GM23338 (cell line): ENCODE measurements around the gene C2CD5. TPM values are rescaled to one million over a fixed set of nuclear protein-coding genes. Genes with fewer than 3 reads are reported as not detected.

Source experiments
- ATAC-seq: fragments of 200-7000 bp; cut with Tn5 transposase; 3 replicates; pipeline ENCODE4 v1.9.1; 2020
- DNase-seq: peaks from one replicate; pipeline ENCODE4 v3.0.0-alpha.2; 2015; ENCODE audit warnings: low spot score
- H2AFZ ChIP-seq: fragments of 200-600 bp; sonication (generic); 2 replicates; pipeline ENCODE4 v1.8.0; 2016; ENCODE audit warnings: antibody characterized with exemption, mild to moderate bottlenecking, moderate library complexity
- H3F3A ChIP-seq: fragments of 200-600 bp; sonication (generic); replicated peaks from 2 replicates; pipeline ENCODE4 v1.8.0; 2017; ENCODE audit warnings: antibody characterized with exemption, mixed run types, low read depth
- H3K27ac ChIP-seq: fragments of 200-600 bp; sonication (generic); 2 replicates; pipeline ENCODE4 v1.6.1; 2016; ENCODE audit warnings: low read depth
- H3K27me3 ChIP-seq: fragments of 200-600 bp; sonication (generic); 2 replicates; pipeline ENCODE4 v1.8.0; 2016; ENCODE audit warnings: mild to moderate bottlenecking, mixed run types, moderate library complexity; ENCODE audit not compliant: insufficient read depth
- H3K36me3 ChIP-seq: fragments of 200-600 bp; sonication (generic); 2 replicates; pipeline ENCODE4 v1.8.0; 2016; ENCODE audit warnings: mild to moderate bottlenecking; ENCODE audit not compliant: insufficient read depth
- H3K4me1 ChIP-seq: fragments of 200-600 bp; sonication (generic); 2 replicates; pipeline ENCODE4 v1.8.0; 2016; ENCODE audit warnings: mild to moderate bottlenecking, moderate library complexity; ENCODE audit not compliant: insufficient read depth
- H3K4me2 ChIP-seq: fragments of 200-600 bp; sonication (generic); 2 replicates; pipeline ENCODE4 v1.7.1; 2017; ENCODE audit warnings: mixed run types
- H3K4me3 ChIP-seq: fragments of 200-600 bp; sonication (generic); 2 replicates; pipeline ENCODE4 v1.6.1; 2016; ENCODE audit warnings: mixed run types
- H3K79me2 ChIP-seq: fragments of 200-600 bp; sonication (generic); replicated peaks from 2 replicates; pipeline ENCODE4 v1.8.0; 2017; ENCODE audit warnings: mild to moderate bottlenecking; ENCODE audit not compliant: insufficient read depth
- H3K9me2 ChIP-seq: fragments of 200-600 bp; sonication (generic); 2 replicates; pipeline ENCODE4 v1.8.0; 2017; ENCODE audit not compliant: insufficient read depth
- H4K20me1 ChIP-seq: fragments of 200-600 bp; sonication (generic); replicated peaks from 2 replicates; pipeline ENCODE4 v1.8.0; 2017; ENCODE audit warnings: mild to moderate bottlenecking; ENCODE audit not compliant: insufficient read depth
- H3K27ac Mint-ChIP-seq: 2 replicates; pipeline ENCODE4 v1.8.0; 2020; ENCODE audit warnings: inconsistent platforms, mild to moderate bottlenecking, moderate library complexity, mixed read lengths
- H3K27me3 Mint-ChIP-seq: 3 replicates; pipeline ENCODE4 v1.8.0; 2022; ENCODE audit warnings: low read depth, mild to moderate bottlenecking, moderate library complexity, mixed read lengths, inconsistent platforms; ENCODE audit not compliant: insufficient read depth, poor library complexity
- H3K36me3 Mint-ChIP-seq: 3 replicates; pipeline ENCODE4 v1.8.0; 2021; ENCODE audit warnings: low read depth, mild to moderate bottlenecking, inconsistent platforms, moderate library complexity, mixed read lengths
- H3K4me1 Mint-ChIP-seq: 3 replicates; pipeline ENCODE4 v1.8.0; 2020; ENCODE audit warnings: mild to moderate bottlenecking, inconsistent platforms, mixed read lengths
- H3K4me3 Mint-ChIP-seq: 3 replicates; pipeline ENCODE4 v1.8.0; 2021; ENCODE audit warnings: moderate library complexity, mild to moderate bottlenecking, inconsistent platforms, mixed read lengths
- H3K9me3 Mint-ChIP-seq: 3 replicates; pipeline ENCODE4 v1.8.0; 2020; ENCODE audit warnings: moderate library complexity, mild to moderate bottlenecking, inconsistent platforms, mixed read lengths
- CREB1 ChIP-seq: fragments of 250-450 bp; sonication (Bioruptor Pico); IDR thresholded peaks from 2 replicates; pipeline ENCODE4 v1.5.0; 2020; ENCODE audit warnings: low read depth, mild to moderate bottlenecking, moderate library complexity
- EZH2 ChIP-seq: fragments of 200-600 bp; sonication (generic); IDR thresholded peaks from one replicate; pipeline ENCODE4 v1.8.0; 2017; ENCODE audit warnings: antibody characterized with exemption, mild to moderate bottlenecking, low read depth; ENCODE audit not compliant: unreplicated experiment
- EZH2phosphoT487 ChIP-seq: fragments of 200-600 bp; sonication (generic); IDR thresholded peaks from one replicate; pipeline ENCODE4 v1.8.1; 2018; ENCODE audit warnings: antibody characterized with exemption; ENCODE audit not compliant: unreplicated experiment
- JUNB ChIP-seq: IDR thresholded peaks from one replicate; pipeline ENCODE4 v1.6.1; 2016; ENCODE audit warnings: antibody characterized with exemption; ENCODE audit not compliant: unreplicated experiment
- NANOG ChIP-seq: IDR thresholded peaks from 2 replicates; pipeline ENCODE4 v1.6.1; 2016; ENCODE audit warnings: antibody characterized with exemption, borderline replicate concordance
- POLR2AphosphoS5 ChIP-seq: IDR thresholded peaks from 2 replicates; pipeline ENCODE4 v1.6.1; 2016; ENCODE audit warnings: antibody characterized with exemption, low read depth
- REST ChIP-seq: IDR thresholded peaks from one replicate; pipeline ENCODE4 v1.6.1; 2018; ENCODE audit warnings: antibody characterized with exemption; ENCODE audit not compliant: unreplicated experiment
- ZNF114 ChIP-seq: fragments of 250-450 bp; sonication (Bioruptor Pico); IDR thresholded peaks from 2 replicates; pipeline ENCODE4 v1.5.0; 2020; ENCODE audit warnings: mild to moderate bottlenecking, moderate library complexity
- ZNF331 ChIP-seq: fragments of 250-450 bp; sonication (Bioruptor Pico); IDR thresholded peaks from 2 replicates; pipeline ENCODE4 v1.5.0; 2020; ENCODE audit warnings: low read depth, mild to moderate bottlenecking, moderate library complexity
- polyA plus RNA-seq: library from polyadenylated mRNA; unstranded; fragments of >200 nt; fragmentation: Nextera tagmentation; extraction: Ambion mirVana; gene quantifications from 2 replicates; pipeline ENCODE4 v1.2.1, GENCODE V29; 2016
- total RNA-seq: library from RNA; depleted of rRNA; stranded (reverse); fragments of >200 nt; shearing (Covaris generic); gene quantifications from 2 replicates; pipeline ENCODE4 v1.2.3, GENCODE V29; 2014
- TF ChIP-seq, protein P1 (sequence below), 2 experiments: fragments of 200-600 bp in 1 of 2; sonication (generic) in 1 of 2; conservative IDR thresholded peaks; 2 replicates each; pipeline versions ENCODE4 v1.5.1 to v1.6.1; 2016 to 2017; ENCODE audit warnings: antibody characterized with exemption in 2 of 2, low read depth in 2 of 2, mild to moderate bottlenecking in 2 of 2, moderate library complexity in 1 of 2
- TF ChIP-seq, protein P2 (sequence below): IDR thresholded peaks from 2 replicates; pipeline ENCODE4 v1.6.1; 2016; ENCODE audit warnings: antibody characterized with exemption

Gene C2CD5
- total and polyA plus RNA-seq, 2 experiments from 2014 or later = 22.0 to 68.6 TPM

GRCh38 chr12:22473212-22473611, 71.1 kb downstream of the C2CD5 start:
- no peaks in the 10 kb centered on the region for H3K9me2 ChIP-seq
- Mint-ChIP-seq H3K36me3 (peaks cover 12% of the 10 kb centered on the region; the same call in 2 of the 3 replicates), H3K27ac (no peak overlapping the region), H3K4me3 (no peak overlapping the region), H3K4me1 (no peaks in the 10 kb centered on the region), H3K27me3 (no peaks in the 10 kb centered on the region), H3K9me3 (no peaks in the 10 kb centered on the region)
- no peak overlapping the region for H3K4me3 ChIP-seq
- ATAC-seq = no peak
- TF ChIP-seq EZH2phosphoT487 (no peak), EZH2 (no peak), JUNB (no peak), ZNF331 (no peak), CREB1 (CRISPR knock-in tag) (no peak), ZNF114 (CRISPR knock-in tag) (no peak), REST (no peak)
- TF ChIP-seq, protein P1, sequence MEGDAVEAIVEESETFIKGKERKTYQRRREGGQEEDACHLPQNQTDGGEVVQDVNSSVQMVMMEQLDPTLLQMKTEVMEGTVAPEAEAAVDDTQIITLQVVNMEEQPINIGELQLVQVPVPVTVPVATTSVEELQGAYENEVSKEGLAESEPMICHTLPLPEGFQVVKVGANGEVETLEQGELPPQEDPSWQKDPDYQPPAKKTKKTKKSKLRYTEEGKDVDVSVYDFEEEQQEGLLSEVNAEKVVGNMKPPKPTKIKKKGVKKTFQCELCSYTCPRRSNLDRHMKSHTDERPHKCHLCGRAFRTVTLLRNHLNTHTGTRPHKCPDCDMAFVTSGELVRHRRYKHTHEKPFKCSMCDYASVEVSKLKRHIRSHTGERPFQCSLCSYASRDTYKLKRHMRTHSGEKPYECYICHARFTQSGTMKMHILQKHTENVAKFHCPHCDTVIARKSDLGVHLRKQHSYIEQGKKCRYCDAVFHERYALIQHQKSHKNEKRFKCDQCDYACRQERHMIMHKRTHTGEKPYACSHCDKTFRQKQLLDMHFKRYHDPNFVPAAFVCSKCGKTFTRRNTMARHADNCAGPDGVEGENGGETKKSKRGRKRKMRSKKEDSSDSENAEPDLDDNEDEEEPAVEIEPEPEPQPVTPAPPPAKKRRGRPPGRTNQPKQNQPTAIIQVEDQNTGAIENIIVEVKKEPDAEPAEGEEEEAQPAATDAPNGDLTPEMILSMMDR (conservative IDR thresholded peaks at IDR 0.05; ENCODE audit: low read depth in 2 of 2) = no peak
- H3K27ac ChIP-seq = no peak overlapping the region
- H2AFZ ChIP-seq = no peak overlapping the region
- H3K4me1 ChIP-seq = no peaks in the 10 kb centered on the region
- no peak overlapping the region for H3K4me2 ChIP-seq
- H3K36me3 ChIP-seq = peaks cover 24% of the 10 kb centered on the region
- no peaks in the 10 kb centered on the region for H3K79me2 ChIP-seq
- H4K20me1 ChIP-seq = no peaks in the 10 kb centered on the region
- H3K27me3 ChIP-seq = no peaks in the 10 kb centered on the region
- no peak for DNase-seq
- H3F3A ChIP-seq = no peaks in the 10 kb centered on the region

DNA sequence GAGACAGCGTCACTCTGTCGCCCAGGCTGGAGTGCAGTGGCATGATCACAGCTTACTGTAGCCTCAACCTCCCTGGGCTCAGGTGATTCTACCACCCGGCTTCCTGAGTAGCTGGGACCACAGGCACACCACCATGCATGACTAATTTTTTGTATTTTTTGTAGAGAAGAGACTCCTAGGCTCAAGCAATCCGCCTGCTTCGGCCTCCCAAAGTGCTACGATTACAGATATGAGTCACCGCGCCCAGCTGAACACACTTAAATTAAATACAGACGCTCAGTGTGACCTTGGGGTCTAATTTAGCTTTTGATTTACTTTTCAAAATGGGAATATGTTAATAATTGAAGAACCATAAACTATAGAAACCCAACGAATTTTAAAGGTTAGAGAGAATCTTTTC, 77.2 kb downstream of the C2CD5 start:
- H3K27me3 Mint-ChIP-seq = no peaks in the 10 kb centered on the region
- TF ChIP-seq NANOG (no peak), EZH2phosphoT487 (no peak), EZH2 (no peak), JUNB (no peak), REST (no peak), POLR2AphosphoS5 (no peak), CREB1 (CRISPR knock-in tag) (no peak), ZNF114 (CRISPR knock-in tag) (no peak)
- TF ChIP-seq, protein P1 (conservative IDR thresholded peaks at IDR 0.05; ENCODE audit: low read depth in 2 of 2) = no peak
- TF ChIP-seq, protein P2, sequence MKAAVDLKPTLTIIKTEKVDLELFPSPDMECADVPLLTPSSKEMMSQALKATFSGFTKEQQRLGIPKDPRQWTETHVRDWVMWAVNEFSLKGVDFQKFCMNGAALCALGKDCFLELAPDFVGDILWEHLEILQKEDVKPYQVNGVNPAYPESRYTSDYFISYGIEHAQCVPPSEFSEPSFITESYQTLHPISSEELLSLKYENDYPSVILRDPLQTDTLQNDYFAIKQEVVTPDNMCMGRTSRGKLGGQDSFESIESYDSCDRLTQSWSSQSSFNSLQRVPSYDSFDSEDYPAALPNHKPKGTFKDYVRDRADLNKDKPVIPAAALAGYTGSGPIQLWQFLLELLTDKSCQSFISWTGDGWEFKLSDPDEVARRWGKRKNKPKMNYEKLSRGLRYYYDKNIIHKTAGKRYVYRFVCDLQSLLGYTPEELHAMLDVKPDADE = no peak
- Histone ChIP-seq H2AFZ (no peak overlapping the region), H3K4me3 (no peak overlapping the region), H3K9me2 (no peaks in the 10 kb centered on the region), H3K36me3 (peaks cover 24% of the 10 kb centered on the region), H3K4me1 (no peaks in the 10 kb centered on the region), H4K20me1 (no peaks in the 10 kb centered on the region; the same call in 1 of the 2 replicates), H3F3A (no peaks in the 10 kb centered on the region), H3K27me3 (no peaks in the 10 kb centered on the region), H3K27ac (0 out of 2 replicates have a peak overlapping the region, but pooled peaks have one; percentile 11), H3K4me2 (no peak overlapping the region), H3K79me2 (no peaks in the 10 kb centered on the region)
- H3K9me3 Mint-ChIP-seq = no peaks in the 10 kb centered on the region; the same call in 2 of the 3 replicates
- ATAC-seq (no peak), DNase-seq (no peak)
- no peaks in the 10 kb centered on the region for H3K4me1 Mint-ChIP-seq
- H3K36me3 Mint-ChIP-seq = peaks cover 12% of the 10 kb centered on the region
- H3K4me3 Mint-ChIP-seq = no peak overlapping the region
- no peak overlapping the region for H3K27ac Mint-ChIP-seq
